GM18499 (cell line): ENCODE measurements around the gene SLC24A5.
A peak's percentile ranks its signal among the peaks of the same experiment; 100 is the strongest.

ENCODE experiments used
- ATAC-seq: cut with Tn5 transposase; IDR thresholded peaks from one replicate; pipeline ENCODE4 v1.9.1; 2021; ENCODE audit warnings: moderate number of reproducible peaks; ENCODE audit not compliant: insufficient read depth, unreplicated experiment

Gene SLC24A5

GRCh38 chr15:48120745-48121144, at the start of gene SLC24A5:
SLC24A5 (plus strand) TSS chr15:48120990; CDS start chr15:48121045, 55 bp downstream.
- no peak for ATAC-seq

DNA sequence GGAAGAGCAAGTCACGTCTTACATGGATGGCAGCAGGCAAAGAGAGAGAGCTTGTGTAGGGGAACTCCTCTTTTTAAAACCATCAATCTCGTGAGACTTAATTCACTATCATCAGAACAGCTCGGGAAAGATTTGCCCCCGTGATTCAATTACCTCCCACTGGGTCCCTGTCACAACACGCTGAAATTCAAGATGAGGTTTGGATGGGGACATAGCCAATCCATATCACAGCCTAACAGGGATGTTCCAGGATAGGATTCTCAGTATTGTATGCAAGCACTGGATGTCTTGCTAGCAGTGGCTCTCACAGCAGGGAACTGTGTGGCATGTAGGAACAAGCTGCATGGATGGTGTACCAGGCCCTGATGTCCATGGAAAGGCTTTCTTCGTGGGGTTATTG, 47.8 kb upstream of the SLC24A5 start:
- ATAC-seq: no peak

DNA sequence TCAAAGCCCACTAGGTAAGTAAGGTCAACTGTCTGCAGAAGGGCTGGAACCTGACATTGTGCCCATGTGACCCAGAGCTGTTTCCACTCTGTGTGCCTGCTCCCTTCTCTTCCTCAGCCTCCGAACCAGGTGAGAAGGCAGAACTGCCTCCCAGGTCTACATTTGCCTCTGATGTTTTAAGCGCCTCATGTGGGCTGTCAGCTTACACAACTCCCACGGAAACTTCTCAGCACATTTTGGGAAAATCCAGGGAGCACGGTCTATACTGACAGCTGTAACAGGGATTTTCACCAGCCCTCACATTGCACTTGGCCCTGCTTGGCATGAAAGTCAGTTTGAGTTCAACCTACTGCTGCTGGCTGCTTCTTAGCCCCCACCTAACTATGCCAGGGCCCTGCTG, 46.9 kb upstream of the SLC24A5 start:
- no peak for ATAC-seq

DNA sequence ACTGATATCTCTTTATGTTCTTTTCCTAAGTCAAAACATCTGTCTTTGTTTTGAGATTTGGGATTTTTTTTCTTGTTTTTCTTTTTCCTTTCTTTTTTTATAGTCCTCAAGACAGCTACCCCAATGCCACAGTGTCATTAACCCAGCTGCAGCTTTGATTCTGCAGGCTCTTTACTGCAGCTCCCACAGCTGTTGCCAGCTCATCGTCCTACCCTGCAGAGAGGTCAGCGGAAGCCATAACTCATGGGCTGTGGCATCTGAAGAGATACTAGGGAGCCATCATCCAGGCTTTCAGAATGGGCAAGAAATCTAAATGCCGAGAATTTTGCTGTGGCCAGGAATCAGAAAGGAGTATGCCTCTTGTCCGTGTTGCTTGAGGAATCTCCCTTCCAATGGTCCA, 44.3 kb upstream of the SLC24A5 start:
- ATAC-seq: no peak

DNA sequence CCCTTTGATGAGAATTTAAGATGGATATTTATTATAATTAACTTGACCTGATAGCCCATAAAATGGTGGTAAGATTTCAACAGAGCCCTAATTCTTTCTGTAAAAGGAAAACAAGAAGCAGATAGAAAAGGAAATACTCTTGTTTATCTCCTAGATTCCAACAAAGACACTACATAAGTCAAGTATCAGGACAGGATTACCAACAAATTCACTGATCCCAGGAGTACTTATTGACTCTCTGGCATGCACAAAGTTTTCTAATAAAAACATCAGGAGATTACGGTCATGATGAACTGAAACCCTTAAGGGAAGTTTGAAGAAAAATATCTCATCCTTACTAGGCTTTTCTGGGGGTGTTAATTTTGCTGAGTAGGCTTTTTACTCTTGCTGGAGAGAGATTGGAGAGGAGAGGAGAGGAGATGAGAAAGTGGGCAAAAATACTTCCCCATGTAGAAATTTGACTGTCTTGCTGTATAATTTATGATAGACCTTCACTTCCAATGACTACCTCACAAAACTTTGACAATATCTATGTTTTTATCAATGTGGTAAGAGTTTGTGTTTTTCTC, 43.1 kb upstream of the SLC24A5 start:
- no peak for ATAC-seq

- no peak for ATAC-seq
Observed at GRCh38 chr15:48084759-48085590, 35.8 kb upstream of the SLC24A5 start.

GRCh38 chr15:48085591-48085930, 35.2 kb upstream of the SLC24A5 start:
- no peak for ATAC-seq

DNA sequence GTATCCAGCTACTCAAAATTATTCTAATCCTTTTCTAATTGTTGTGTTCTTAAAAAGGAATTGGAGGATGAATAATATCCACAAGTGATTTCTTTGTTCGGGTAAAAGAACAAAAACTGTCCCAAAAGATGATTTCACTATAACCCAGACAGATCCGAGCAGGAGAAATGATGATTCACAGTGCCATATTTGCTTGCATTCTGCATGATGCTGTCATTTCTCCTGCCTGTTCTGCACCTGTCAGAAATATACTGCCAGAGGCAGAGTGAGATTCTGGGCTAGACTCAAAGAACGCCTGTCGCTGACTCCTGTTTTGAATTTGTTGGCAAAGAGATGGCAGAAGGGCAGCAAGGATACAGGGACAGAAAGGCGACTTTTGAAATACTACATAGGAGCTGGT, 34.7 kb upstream of the SLC24A5 start:
- ATAC-seq: no peak

DNA sequence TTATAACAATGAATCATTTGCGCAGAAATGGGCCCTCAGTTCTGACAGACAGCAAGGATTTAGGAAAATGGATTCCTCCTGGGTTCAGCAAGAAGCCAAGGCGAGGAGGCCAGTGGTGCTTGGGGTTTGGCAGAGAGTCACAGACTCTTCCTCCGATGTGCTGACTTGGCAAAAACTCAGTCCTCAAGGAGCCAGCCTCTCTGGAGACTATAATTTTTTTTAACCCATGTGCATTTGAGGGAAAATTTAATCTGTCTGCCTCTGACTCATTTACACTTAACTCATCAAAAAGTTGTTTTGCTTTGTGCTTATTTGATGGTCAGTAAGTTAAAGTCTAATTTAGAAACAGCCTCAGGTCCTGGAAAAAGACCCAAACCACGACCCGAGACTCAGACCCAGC, 34.2 kb upstream of the SLC24A5 start:
- no peak for ATAC-seq

- no peak for ATAC-seq
Observed at GRCh38 chr15:48087844-48088243, 32.9 kb upstream of the SLC24A5 start.

GRCh38 chr15:48089702-48090101, 31.1 kb upstream of the SLC24A5 start:
- no peak for ATAC-seq

DNA sequence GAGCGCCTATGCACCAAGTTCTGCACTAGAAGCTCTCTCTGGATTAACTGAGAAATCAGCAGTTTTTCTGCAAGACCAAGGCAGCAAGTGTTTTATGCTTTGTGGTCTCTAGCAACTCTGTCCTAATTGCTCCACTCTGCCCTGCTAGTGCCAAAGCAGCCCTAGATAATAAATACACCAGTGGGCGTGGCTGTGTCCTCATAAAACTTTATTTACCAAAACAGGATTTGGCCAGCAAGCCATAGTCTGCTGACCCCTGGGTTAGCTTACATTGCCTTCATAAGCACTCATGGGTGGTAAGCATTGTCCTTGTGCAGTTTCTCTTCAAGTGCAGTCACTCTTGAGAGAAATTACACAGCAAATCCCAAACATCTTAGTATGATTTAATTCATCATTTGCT, 30.7 kb upstream of the SLC24A5 start:
- ATAC-seq: no peak

- ATAC-seq: no peak
Observed at GRCh38 chr15:48090666-48091065, 30.1 kb upstream of the SLC24A5 start.

DNA sequence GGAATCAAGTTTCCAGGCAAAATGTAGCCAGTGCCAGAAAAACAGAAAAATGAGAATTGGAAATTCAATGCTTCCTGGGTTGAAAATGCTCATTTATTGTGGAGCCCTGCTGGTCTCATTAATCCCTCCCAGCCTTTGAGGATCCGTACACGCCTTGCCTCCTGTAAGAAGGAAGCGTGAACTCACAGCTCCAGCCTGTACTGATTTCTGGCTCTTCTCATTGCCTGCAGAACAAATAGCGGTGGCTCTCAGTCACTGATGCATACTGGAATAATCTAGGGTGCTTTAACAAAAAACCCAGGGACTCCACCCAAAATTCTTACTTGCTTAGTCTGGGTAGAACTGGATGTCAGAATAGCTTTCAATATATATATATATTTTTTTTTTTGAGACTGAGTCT, 29.3 kb upstream of the SLC24A5 start:
- no peak for ATAC-seq

DNA sequence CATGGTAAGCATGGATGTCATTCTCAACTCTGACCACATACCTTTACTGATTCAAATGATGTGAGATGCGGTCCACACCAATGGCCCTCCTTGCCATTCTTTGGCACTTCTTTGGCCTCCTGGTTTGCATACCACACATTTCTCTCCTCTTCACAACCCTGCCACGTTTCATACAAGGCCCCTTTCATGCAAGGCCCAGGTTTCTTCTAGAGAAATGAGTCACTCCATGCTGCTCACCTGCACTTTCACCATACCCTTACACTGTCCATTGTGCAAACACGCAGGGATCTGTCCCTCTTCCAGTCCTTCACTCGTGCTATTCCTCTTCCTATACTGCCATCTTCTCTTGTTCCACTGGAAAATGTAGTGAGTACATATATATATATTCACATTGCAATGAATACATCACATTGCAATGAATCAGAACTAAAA, 24.4 kb upstream of the SLC24A5 start:
- ATAC-seq: peak; percentile 92

GRCh38 chr15:48096813-48097212, 24.0 kb upstream of the SLC24A5 start:
- ATAC-seq: no peak

- ATAC-seq: no peak
Observed at GRCh38 chr15:48097264-48097663, 23.5 kb upstream of the SLC24A5 start.

GRCh38 chr15:48101376-48101961, 19.3 kb upstream of the SLC24A5 start:
- ATAC-seq: no peak

DNA sequence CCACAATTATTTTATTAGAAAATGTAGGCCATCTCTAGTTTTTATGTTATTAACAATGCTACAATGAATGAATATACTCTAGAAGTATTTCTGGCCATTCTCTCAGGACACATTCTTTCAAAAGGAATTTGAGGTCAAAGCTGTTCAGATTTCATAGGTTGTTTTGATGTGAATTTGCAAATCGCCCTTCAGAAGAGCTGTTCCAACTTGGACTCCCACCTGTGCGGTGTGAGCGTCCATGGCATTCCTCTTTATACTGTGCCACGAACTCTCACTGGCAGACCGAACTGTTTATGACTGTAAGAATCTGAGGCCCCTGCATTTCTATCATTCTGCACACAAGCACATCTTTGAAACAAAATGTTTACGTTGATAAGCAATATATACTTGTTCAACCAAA, 18.6 kb upstream of the SLC24A5 start:
- ATAC-seq: no peak

GRCh38 chr15:48103647-48104046, 17.1 kb upstream of the SLC24A5 start:
- ATAC-seq: no peak

- ATAC-seq: no peak
Observed at GRCh38 chr15:48105936-48106335, 14.9 kb upstream of the SLC24A5 start.

DNA sequence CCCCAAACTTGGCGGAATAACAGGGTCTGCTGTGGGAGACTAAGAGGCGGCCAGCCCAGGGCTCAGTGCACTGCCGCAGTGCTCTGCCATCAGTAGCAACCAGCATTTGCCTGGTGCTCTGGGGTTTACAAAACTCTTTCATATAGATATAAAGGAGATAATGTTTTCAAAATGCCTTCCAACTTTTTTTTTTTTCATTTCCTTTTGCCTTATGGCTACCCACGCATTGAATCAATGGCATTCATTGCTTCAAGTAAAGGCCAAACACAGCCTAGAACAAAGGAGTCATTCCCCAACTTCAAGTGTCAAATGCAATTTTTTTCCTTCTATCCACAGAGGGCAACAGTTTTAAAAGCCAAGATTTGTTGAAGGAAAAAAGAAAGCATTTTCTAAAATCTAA, 11.6 kb upstream of the SLC24A5 start:
- ATAC-seq: no peak
